DMS 273 treated with DMSO at 0.1 percent for 48 hours (cell line): ENCODE data around the gene ASTN2.

Source experiments
- DNase-seq: peaks from one replicate; lab custom pipeline; 2025; lab: John Stamatoyannopoulos, UW

Gene ASTN2

GRCh38 chr9:116558818-116559540 is 855.9 kb downstream of the ASTN2 start:
- DNase-seq, result no peak

DNA sequence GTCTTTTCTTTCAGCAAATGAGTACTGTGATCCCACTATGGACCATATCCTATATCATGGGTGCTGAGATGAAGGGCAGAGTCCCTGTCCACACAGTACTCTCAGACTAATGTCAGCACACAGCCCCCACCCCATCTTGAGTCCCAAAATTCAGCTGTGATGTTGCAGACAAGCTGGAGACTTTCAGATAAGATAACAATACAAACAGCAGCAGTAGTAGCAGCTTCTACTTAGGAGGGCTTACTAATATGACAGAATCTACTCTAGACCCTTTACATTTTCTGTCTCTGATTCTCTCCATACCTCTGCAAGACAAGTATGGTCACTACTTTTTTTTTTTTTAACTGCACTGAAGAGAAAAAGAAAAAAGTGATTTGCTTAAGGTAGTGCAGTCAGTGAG is 856.8 kb downstream of the ASTN2 start:
- DNase-seq, result no peak

DNA sequence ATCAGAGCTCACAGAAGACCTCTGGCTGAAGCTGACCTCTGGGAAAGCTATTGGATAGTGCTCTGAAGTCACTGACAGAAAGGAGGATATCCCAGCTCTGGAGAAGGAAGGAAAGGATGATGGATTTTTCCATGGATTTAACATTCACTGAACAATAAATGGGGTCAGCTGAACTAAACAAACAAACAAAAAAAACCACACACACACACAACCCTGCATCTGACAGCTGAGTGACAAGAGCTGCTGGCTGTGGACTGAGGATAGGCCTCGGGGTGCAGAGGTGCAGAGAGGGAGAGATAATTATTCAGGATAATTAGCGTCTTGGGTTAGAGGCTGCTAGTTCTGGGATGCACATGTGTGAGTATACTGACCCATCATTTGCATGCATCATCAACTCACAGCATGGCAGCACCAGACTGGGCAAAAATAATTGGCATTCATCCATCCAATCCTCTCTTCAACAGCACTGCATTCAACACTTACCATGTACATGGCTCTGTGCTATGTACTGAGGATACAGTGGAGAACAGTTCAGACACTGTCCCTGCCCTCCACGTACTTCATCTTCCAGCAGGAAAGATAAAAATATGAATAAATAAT is 859.2 kb downstream of the ASTN2 start:
- no peak for DNase-seq

- no peak for DNase-seq
Observed at GRCh38 chr9:116555119-116555518, 859.7 kb downstream of the ASTN2 start.

DNA sequence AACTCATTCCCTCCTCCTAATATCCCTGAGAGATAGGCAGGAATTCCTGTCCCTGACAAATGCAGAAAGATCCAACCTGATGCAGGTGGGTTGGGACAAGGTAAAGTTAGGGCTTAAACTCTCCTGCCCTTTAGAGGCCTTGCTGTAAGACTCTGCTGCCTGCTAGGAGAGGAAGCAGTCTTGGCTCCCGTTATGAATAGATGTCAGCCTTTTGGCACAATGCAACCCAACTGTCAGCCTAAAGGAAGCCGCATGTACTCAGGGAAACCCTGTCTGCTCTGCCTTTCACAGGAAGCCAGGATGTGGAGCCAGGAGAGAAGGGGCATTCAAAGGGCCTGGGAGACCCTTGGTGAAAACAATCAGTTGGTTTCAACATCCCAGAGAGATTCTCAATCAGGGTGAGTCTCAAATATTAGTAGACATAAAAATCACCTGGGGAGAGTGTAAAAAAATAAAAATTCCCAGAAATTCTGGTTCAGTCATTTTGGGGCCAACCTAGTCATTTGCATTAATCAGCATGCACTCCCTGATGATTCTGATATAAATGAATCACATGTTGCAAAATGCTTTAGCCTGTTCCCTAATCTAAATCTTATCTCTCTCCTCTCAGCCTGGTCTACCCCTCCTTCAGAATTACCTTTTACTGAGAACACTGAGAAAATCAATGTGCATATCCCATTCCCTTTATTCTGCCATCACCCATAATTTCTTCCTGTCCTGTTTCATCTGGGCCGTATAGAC is 864.0 kb downstream of the ASTN2 start:
- DNase-seq, result no peak

DNA sequence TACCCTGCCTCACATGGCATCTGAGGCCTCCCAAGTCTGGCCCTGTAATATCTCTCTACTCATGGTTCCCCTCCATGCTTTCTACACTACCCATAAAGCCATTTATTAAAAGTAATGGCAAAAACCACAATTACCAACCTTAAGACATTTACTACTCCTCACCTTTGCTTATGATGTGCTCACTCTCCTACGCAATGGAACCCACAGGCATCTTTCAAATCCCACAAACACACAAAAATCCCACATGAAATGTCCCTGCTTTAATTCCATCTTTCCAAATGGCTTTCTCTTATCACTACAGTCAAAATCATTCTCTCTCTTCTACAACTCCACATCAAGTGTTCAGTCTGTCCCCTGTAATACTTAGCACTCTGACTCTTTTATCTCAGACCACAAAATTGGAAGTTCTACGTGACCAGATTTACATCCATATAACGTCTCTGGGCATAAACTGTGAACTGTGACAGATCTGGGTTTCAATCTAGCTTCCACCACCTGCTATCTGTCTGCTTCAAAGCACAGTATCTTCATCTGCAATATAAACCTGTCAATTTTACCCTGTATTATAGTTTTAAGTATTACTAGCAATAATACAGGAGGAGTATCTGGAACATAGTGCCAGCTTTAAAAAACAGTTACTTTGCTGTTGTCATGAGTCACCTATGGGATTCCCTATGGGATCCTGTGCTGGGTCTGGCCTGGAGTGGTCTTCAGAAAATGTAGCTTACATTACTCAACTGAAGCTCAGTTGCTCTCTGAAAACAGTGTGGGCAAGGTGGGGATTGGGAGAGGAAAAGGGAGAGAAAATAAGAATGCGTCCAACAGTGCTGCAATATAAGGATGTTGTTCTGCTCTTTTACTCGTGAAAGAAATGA is 864.8 kb downstream of the ASTN2 start:
- no peak for DNase-seq

DNA sequence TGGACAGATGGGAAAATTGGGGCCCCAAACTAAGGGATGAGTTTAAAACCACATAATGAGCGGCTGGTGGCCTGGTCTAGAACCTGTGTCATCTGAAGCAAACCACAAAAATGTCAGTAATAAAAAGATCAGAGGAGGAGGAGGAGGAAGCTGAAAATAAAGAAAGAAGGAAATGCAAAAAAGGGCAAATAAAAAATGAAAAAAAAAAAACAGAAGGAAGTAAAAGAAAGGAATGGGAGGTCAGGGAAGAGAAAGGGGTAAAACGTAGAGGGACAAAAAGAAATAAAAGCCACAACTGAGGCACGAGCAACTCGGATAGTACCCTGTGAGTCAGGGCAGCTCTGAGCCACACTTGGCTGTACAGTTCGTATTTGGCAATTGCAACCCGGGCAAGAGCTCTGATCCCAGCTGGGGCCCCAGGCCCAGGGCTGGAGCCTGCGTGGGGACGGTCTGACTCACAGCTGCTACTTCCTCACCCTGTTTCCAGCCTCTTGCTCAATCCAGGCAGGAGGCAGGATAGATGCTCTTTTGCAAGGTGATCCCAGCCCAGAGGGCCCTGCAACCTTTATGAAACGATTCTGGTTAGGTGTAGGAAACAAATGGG is 865.7 kb downstream of the ASTN2 start:
- DNase-seq, result no peak

- DNase-seq, result no peak
Observed at GRCh38 chr9:116547729-116548426, 867.0 kb downstream of the ASTN2 start.

DNA sequence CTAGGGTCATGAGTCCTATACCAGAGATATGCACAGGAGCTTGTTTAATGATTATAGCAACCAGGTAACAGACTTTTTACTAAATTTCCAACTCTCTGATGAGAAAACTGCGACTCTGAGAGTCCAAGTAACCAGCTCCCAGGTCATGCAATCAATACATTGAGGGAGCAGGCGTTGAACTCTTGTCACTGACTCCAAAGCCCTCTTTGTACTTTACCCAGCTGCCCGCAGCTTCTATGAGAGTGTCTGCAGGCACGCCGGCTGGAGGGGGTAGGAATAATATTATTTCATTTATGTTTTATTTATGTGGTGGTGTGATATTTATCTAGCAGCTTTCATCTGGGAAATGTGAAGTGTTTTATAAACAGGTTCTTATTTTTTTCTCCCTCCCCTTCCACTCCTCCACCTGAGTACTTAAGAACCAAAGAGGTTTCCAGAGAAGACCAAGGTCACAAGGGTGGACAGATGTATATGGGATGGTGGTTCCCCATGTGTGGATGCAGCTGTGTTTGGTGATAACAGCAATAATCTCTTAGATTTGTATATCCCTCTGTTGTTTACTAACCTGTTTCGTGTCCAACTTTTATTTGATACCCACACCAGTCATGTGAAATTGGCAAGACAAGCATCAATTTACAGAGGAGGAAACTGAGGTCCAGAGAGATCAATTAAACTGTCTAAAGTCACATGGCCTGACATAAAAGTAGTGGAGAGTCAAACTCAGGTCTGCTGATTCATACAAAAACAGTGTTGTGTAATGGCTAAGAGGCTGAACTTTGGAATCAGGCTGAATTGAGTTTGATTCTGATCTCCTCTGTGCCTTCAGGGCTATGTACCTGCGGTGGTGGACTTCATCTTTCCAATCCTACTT is 867.9 kb downstream of the ASTN2 start:
- DNase-seq, result no peak

- no peak for DNase-seq
Observed at GRCh38 chr9:116544896-116545295, 870.0 kb downstream of the ASTN2 start.

- no peak for DNase-seq
Observed at GRCh38 chr9:116543731-116544400, 871.0 kb downstream of the ASTN2 start.

GRCh38 chr9:116541402-116541801 is 873.5 kb downstream of the ASTN2 start:
- no peak for DNase-seq

GRCh38 chr9:116539549-116539948 is 875.3 kb downstream of the ASTN2 start:
- no peak for DNase-seq

DNA sequence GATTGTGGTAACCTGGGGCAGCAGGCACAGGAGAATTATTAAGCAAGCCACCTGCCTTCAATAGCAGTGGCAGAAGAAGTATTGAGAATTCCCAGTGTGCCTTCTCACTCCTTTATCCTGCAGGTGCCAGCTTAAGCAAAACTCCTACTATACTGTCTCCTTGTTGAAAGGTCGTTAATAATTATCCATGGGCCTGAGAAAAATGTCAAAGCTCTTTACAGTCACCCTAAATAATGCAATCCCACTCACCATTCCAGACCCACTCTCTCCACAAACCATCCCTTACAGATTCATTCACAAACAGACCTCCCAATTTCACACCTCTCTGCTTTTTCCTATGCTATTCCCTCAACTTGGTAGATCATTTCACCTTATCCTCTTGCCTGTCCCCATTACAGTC is 889.2 kb downstream of the ASTN2 start:
- DNase-seq, result no peak

DNA sequence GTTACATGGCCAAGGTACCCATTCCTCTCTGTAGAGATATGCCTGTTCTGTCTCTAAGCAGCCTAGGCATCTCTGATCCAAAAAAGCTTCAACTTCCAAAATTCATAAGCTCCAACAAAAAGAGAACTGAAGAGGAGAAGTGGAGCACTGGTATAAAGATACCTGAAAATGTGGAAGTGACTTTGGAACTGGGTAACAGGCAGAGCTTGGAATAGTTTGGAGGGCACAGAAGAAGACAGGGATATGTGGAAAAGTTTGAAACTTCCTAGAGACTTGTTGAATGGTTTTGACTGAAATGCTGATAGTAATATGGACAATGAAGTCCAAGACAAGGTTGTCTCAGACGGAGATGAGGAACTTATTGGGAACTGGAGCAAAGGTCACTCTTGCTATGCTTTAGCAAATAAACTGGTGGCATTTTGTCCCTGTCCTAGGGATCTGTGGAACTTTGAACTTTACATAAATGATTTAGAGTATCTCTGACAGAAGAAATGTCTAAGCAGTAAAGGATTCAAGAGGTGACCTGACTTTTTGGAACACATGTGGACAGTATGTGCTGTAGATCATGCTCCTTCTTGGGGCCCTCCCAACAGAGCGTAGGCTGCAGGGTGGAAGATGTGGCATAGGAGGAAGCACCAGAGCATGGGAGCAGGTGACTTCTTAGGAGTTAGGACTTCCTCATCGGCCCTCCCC is 889.9 kb downstream of the ASTN2 start:
- DNase-seq, result no peak

- DNase-seq, result no peak
Observed at GRCh38 chr9:116520218-116520617, 894.6 kb downstream of the ASTN2 start.

GRCh38 chr9:116516456-116516855 is 898.4 kb downstream of the ASTN2 start:
- no peak for DNase-seq

DNA sequence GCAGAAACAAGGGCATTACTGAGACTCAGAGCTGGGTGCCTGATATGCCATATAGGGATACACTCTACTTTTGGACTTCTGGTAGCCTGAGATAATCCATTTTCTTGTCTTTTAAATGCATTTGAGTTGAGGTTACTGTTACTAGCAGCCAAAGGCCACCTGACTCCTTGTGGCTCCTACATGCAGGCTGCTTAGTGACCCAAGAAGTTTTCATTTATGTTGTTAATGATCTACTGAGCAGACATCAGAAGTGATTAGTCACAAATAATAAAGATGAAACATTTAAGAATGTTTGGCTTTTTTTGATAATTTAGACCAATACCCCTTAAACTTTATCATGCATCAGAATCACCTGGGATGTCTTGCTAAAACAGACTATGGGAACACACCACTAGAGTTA is 899.3 kb downstream of the ASTN2 start:
- DNase-seq, result no peak

DNA sequence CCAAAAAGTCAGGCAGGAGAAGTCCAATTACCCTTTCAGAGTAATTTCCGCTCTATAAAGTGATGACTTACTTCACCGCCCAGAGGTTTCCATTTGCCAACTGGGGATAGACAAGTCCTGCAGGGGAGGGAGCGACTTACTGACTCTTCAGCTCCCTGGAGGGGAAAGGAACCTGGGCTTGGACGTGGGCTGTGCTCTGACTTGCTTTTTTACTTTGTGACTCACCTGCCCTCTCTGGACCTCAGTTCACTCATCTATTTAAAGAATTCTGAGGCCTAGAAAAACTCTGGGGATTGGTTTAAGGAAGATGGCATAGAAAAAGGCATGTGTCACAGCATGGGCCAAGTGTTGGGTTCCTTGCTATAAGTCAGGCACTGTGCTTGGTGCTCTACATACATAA is 908.2 kb downstream of the ASTN2 start:
- no peak for DNase-seq
